Measurements from ENCODE around the gene RBM39.

GRCh38 chr20:35695978-35696377 is 46.1 kb downstream of the RBM39 start:
- TF ChIP-seq SIN3A (IDR thresholded peaks at IDR 0.05; ENCODE audit: borderline replicate concordance, low read depth, low read length) (no peak), CTCF (CRISPR knock-in tag; IDR thresholded peaks at IDR 0.05) (no peak), ZBTB26 (CRISPR knock-in tag; IDR thresholded peaks at IDR 0.05; ENCODE audit: borderline replicate concordance) (no peak), BHLHE40 (IDR thresholded peaks at IDR 0.05; ENCODE audit: low read length) (no peak), ZFY (CRISPR knock-in tag; IDR thresholded peaks at IDR 0.05) (no peak), EZH2 (conservative IDR thresholded peaks at IDR 0.05; ENCODE audit: low read depth, low read length) (no peak), FOXM1 (CRISPR knock-in tag; IDR thresholded peaks at IDR 0.05) (no peak), ZNF318 (CRISPR knock-in tag; IDR thresholded peaks at IDR 0.05) (no peak), CCDC6 (CRISPR knock-in tag; IDR thresholded peaks at IDR 0.05) (no peak)
